Trophoblast cell (in vitro differentiated cells and primary cell): ENCODE measurements around the gene KLHL41.
"Not testable (repeated sequence)": the region's sequence is repeated elsewhere in the genome, so short reads cannot be mapped to it uniquely, and the experiment has no call there.

Source experiments
- DNase-seq, 2 donors: peaks; one replicate each; pipeline ENCODE4 v3.0.0-alpha.2; 2016
- H2AFZ ChIP-seq: 2 replicates; pipeline ENCODE4 v1.6.1; 2013; ENCODE audit warnings: low read length, moderate library complexity, mild to moderate bottlenecking; ENCODE audit not compliant: insufficient read depth, poor library complexity
- H2AK5ac ChIP-seq: 2 replicates; pipeline ENCODE4 v1.6.1; 2013; ENCODE audit warnings: mild to moderate bottlenecking, low read length
- H2BK120ac ChIP-seq: 2 replicates; pipeline ENCODE4 v1.6.1; 2013; ENCODE audit warnings: low read length, mild to moderate bottlenecking, moderate library complexity; ENCODE audit not compliant: insufficient read depth, poor library complexity
- H2BK12ac ChIP-seq: 2 replicates; pipeline ENCODE4 v1.6.1; 2013; ENCODE audit warnings: mild to moderate bottlenecking, low read length, moderate library complexity
- H2BK5ac ChIP-seq: 2 replicates; pipeline ENCODE4 v1.6.1; 2013; ENCODE audit warnings: low read length, low read depth, moderate library complexity, mild to moderate bottlenecking; ENCODE audit not compliant: poor library complexity
- H3K14ac ChIP-seq: 2 replicates; pipeline ENCODE4 v1.6.1; 2013; ENCODE audit warnings: mild to moderate bottlenecking, low read length
- H3K18ac ChIP-seq: 2 replicates; pipeline ENCODE4 v1.6.1; 2013; ENCODE audit warnings: mild to moderate bottlenecking, low read length
- H3K23ac ChIP-seq: 2 replicates; pipeline ENCODE4 v1.6.1; 2013; ENCODE audit warnings: low read length
- H3K27ac ChIP-seq: 2 replicates; pipeline ENCODE4 v1.5.1; 2013; ENCODE audit warnings: low read depth, mild to moderate bottlenecking, inconsistent platforms, low read length, moderate library complexity
- H3K27me3 ChIP-seq: 2 replicates; pipeline ENCODE4 v1.6.1; 2013; ENCODE audit warnings: inconsistent platforms, mild to moderate bottlenecking, low read length, moderate library complexity; ENCODE audit not compliant: insufficient read depth
- H3K36me3 ChIP-seq, 2 experiments: 1 replicate in 1 of 2; 2 replicates in 1 of 2; pipeline ENCODE4 v1.6.1; 2013; ENCODE audit warnings: low read length in 2 of 2, mild to moderate bottlenecking in 2 of 2, moderate library complexity in 1 of 2; ENCODE audit not compliant: insufficient read depth in 2 of 2, control insufficient read depth in 1 of 2
- H3K4ac ChIP-seq: 2 replicates; pipeline ENCODE4 v1.6.1; 2013; ENCODE audit warnings: low read depth, mild to moderate bottlenecking, low read length, moderate library complexity
- H3K4me1 ChIP-seq, 2 experiments: 1 replicate in 1 of 2; 2 replicates in 1 of 2; pipeline ENCODE4 v1.6.1; 2013; ENCODE audit warnings: low read length in 2 of 2, mild to moderate bottlenecking in 2 of 2, moderate library complexity in 1 of 2; ENCODE audit not compliant: insufficient read depth in 2 of 2, control insufficient read depth in 1 of 2
- H3K4me2 ChIP-seq: 2 replicates; pipeline ENCODE4 v1.6.1; 2013; ENCODE audit warnings: inconsistent platforms, mild to moderate bottlenecking, low read length, moderate library complexity
- H3K4me3 ChIP-seq: 2 replicates; pipeline ENCODE4 v1.5.1; 2013; ENCODE audit warnings: mild to moderate bottlenecking, low read depth, low read length, inconsistent platforms
- H3K79me1 ChIP-seq: one replicate; pipeline ENCODE4 v1.6.1; 2013; ENCODE audit warnings: low read length
- H3K79me2 ChIP-seq: 2 replicates; pipeline ENCODE4 v1.6.1; 2013; ENCODE audit warnings: low read length, mild to moderate bottlenecking; ENCODE audit not compliant: control insufficient read depth, insufficient read depth, poor library complexity
- H3K9ac ChIP-seq: 2 replicates; pipeline ENCODE4 v1.6.1; 2013; ENCODE audit warnings: mild to moderate bottlenecking, low read length
- H3K9me3 ChIP-seq: 2 replicates; pipeline ENCODE4 v1.6.1; 2013; ENCODE audit warnings: low read depth, mild to moderate bottlenecking, control low read depth, inconsistent platforms, low read length; ENCODE audit not compliant: insufficient read depth
- H4K12ac ChIP-seq: 2 replicates; pipeline ENCODE4 v1.6.1; 2013; ENCODE audit warnings: low read depth, mild to moderate bottlenecking, low read length, moderate library complexity
- H4K8ac ChIP-seq: 2 replicates; pipeline ENCODE4 v1.6.1; 2013; ENCODE audit warnings: low read depth, mild to moderate bottlenecking, low read length, moderate library complexity
- H4K91ac ChIP-seq: one replicate; pipeline ENCODE4 v1.6.1; 2013; ENCODE audit warnings: low read depth, mild to moderate bottlenecking, low read length, moderate library complexity
- WGBS: extraction: QIAGEN DNeasy Blood & Tissue Kit; methylation state at CpG from one replicate; pipeline ENCODE4 v1.1.7; 2013; ENCODE audit warnings: missing lambda C conversion rate; ENCODE audit not compliant: insufficient read length, insufficient coverage; ENCODE audit errors: extremely low coverage; 5-methylcytosine and 5-hydroxymethylcytosine counted together

Gene KLHL41

DNA sequence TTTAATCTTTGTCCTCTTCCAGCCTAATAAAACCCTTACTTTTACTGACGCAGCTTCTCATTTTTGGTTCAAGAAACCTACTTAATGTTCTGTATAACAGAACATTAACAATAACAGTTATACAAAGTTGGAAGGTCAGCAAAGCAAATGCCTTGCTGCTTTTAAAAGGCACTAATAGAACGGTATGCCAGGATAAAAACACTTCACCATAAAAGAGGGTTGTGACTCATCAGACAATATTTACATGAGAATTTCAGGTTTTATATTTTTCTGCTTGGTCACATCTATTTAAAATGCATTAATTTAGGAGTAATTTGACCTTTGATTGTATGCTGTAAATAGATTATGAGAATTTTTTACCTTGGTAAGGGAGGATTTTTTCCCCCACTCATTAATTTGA lies 3.0 kb downstream of the KLHL41 start:
- Histone ChIP-seq H3K4me1 (no peaks in the 10 kb centered on the region), H3K9me3 (no peaks in the 10 kb centered on the region), H3K23ac (no peak overlapping the region), H3K9ac (no peak overlapping the region), H4K91ac (no peak overlapping the region), H3K18ac (no peak overlapping the region), H3K4me2 (no peak overlapping the region), H3K79me1 (no peaks in the 10 kb centered on the region), H2BK120ac (no peak overlapping the region), H3K4ac (no peak overlapping the region), H3K27me3 (no peaks in the 10 kb centered on the region), H3K14ac (no peak overlapping the region), H3K27ac (no peak overlapping the region), H2BK12ac (no peak overlapping the region), H4K12ac (no peak overlapping the region), H2AFZ (no peak overlapping the region), H3K79me2 (no peaks in the 10 kb centered on the region), H2BK5ac (no peak overlapping the region), H3K36me3 (no peaks in the 10 kb centered on the region), H2AK5ac (no peak overlapping the region), H3K4me3 (no peak overlapping the region), H4K8ac (no peak overlapping the region)
- DNase-seq: no peak
- no CpG with 5 or more reads among the region's 2 CpGs for WGBS

GRCh38 chr2:169513094-169513493 lies 3.6 kb downstream of the KLHL41 start:
- H3K4me2 ChIP-seq: no peak overlapping the region

GRCh38 chr2:169513926-169514325 lies 4.4 kb downstream of the KLHL41 start:
- Histone ChIP-seq H3K79me2 (no peaks in the 10 kb centered on the region), H2BK120ac (no peak overlapping the region), H2BK5ac (no peak overlapping the region), H4K8ac (no peak overlapping the region), H3K27ac (no peak overlapping the region), H3K18ac (no peak overlapping the region), H3K14ac (no peak overlapping the region), H3K4me1 (no peaks in the 10 kb centered on the region), H2AFZ (no peak overlapping the region), H3K36me3 (no peaks in the 10 kb centered on the region), H4K91ac (no peak overlapping the region), H3K23ac (no peak overlapping the region), H2BK12ac (no peak overlapping the region), H4K12ac (no peak overlapping the region), H3K4me2 (no peak overlapping the region), H2AK5ac (no peak overlapping the region), H3K79me1 (no peaks in the 10 kb centered on the region), H3K27me3 (no peaks in the 10 kb centered on the region), H3K4ac (no peak overlapping the region), H3K4me3 (no peak overlapping the region), H3K9ac (no peak overlapping the region), H3K9me3 (no peaks in the 10 kb centered on the region)
- no peak for DNase-seq
- WGBS: no CpG with 5 or more reads among the region's 3 CpGs

More at GRCh38 chr2:169513094-169513493, 3.6 kb downstream of the KLHL41 start:
- no peak for DNase-seq
- no peak overlapping the region for H3K4ac ChIP-seq
- H3K79me2 ChIP-seq: no peaks in the 10 kb centered on the region
- no peak overlapping the region for H4K91ac ChIP-seq
- H3K9me3 ChIP-seq: no peaks in the 10 kb centered on the region
- H3K23ac ChIP-seq: no peak overlapping the region
- H3K4me1 ChIP-seq: no peaks in the 10 kb centered on the region
- WGBS: no CpG with 5 or more reads among the region's 1 CpG
- H3K4me3 ChIP-seq: no peak overlapping the region
- H3K18ac ChIP-seq: no peak overlapping the region
- no peak overlapping the region for H2AK5ac ChIP-seq
- H3K36me3 ChIP-seq: no peaks in the 10 kb centered on the region
- H4K8ac ChIP-seq: no peak overlapping the region
- H2BK12ac ChIP-seq: no peak overlapping the region
- no peaks in the 10 kb centered on the region for H3K27me3 ChIP-seq
- H4K12ac ChIP-seq: no peak overlapping the region
- no peak overlapping the region for H3K27ac ChIP-seq
- no peak overlapping the region for H2AFZ ChIP-seq
- H3K14ac ChIP-seq: no peak overlapping the region
- no peak overlapping the region for H2BK120ac ChIP-seq
- no peak overlapping the region for H3K9ac ChIP-seq
- no peak overlapping the region for H2BK5ac ChIP-seq
- H3K79me1 ChIP-seq: no peaks in the 10 kb centered on the region

DNA sequence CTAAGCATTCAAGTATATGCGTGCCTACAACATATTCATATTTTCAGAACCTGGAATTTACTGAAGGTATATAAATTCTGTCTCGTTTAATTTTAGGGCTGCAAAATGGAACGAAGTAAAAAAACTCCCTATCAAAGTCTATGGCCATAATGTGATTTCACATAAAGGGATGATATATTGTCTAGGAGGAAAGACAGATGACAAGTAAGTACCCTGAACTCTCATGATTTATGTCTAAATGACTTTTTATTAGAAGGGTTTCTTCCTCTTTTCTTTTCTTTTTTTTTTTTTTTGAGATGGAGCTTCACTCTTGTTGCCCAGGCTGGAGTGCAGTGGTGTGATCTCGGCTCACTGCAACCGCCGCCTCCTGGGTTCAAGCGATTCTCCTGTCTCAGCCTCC lies 5.3 kb downstream of the KLHL41 start:
- H2AK5ac ChIP-seq, DNase-seq, H2AFZ ChIP-seq, H3K4ac ChIP-seq, H2BK5ac ChIP-seq, H3K18ac ChIP-seq, H3K79me1 ChIP-seq, H3K79me2 ChIP-seq, H4K8ac ChIP-seq, H4K12ac ChIP-seq, H3K27me3 ChIP-seq, H3K27ac ChIP-seq, H3K9ac ChIP-seq, H3K23ac ChIP-seq, H3K4me1 ChIP-seq, H3K14ac ChIP-seq, H2BK12ac ChIP-seq, H3K4me3 ChIP-seq, H3K36me3 ChIP-seq, H3K4me2 ChIP-seq, H4K91ac ChIP-seq, H2BK120ac ChIP-seq, H3K9me3 ChIP-seq: not testable (repeated sequence)
- no CpG with 5 or more reads among the region's 7 CpGs for WGBS
